BE2C (cell line): ENCODE results near the gene UBAC1.

ENCODE experiments used
- DNase-seq: peaks from one replicate; pipeline ENCODE4 v3.0.0-alpha.2; 2020
- H3K27me3 ChIP-seq: fragments of 250-450 bp; sonication (Bioruptor Pico); 2 replicates; pipeline ENCODE4 v1.5.1; 2020; ENCODE audit warnings: mild to moderate bottlenecking
- H3K36me3 ChIP-seq: fragments of 250-450 bp; sonication (Bioruptor Pico); 2 replicates; pipeline ENCODE4 v1.5.1; 2020; ENCODE audit warnings: mild to moderate bottlenecking
- H3K4me1 ChIP-seq: fragments of 250-450 bp; sonication (Bioruptor Pico); 2 replicates; pipeline ENCODE4 v1.5.1; 2020
- H3K4me3 ChIP-seq: 2 replicates; pipeline ENCODE4 v1.5.1; 2011; ENCODE audit warnings: low read depth, low read length
- H3K9me3 ChIP-seq: fragments of 250-450 bp; sonication (Bioruptor Pico); 2 replicates; pipeline ENCODE4 v1.5.1; 2020
- CTCF ChIP-seq: IDR thresholded peaks from 2 replicates; pipeline ENCODE4 v1.5.1; 2012; ENCODE audit warnings: mild to moderate bottlenecking, low read depth, low read length

The UBAC1 gene

GRCh38 chr9:135907006-135907430 is 54.2 kb downstream of the UBAC1 start:
- Histone ChIP-seq H3K9me3 (no peaks in the 10 kb centered on the region; the same call in 1 of the 2 replicates), H3K4me3 (peak overlapping the region; percentile 84), H3K36me3 (peaks cover 19% of the 10 kb centered on the region), H3K27me3 (no peaks in the 10 kb centered on the region), H3K4me1 (peaks cover 5% of the 10 kb centered on the region; the same call in 1 of the 2 replicates)
- no peak for DNase-seq
- TF ChIP-seq CTCF, result no peak

GRCh38 chr9:135906291-135907005 is 54.7 kb downstream of the UBAC1 start:
- no peak for DNase-seq
- H3K36me3 ChIP-seq, result peaks cover 15% of the 10 kb centered on the region
- H3K27me3 ChIP-seq, result no peaks in the 10 kb centered on the region
- no peak for TF ChIP-seq CTCF
- H3K4me3 ChIP-seq, result peak overlapping the region; percentile 84
- H3K4me1 ChIP-seq, result peaks cover 5% of the 10 kb centered on the region; the same call in 1 of the 2 replicates
- peaks cover under 1% of the 10 kb centered on the region for H3K9me3 ChIP-seq

- no peak for TF ChIP-seq CTCF
- no peak for DNase-seq
- no peaks in the 10 kb centered on the region for H3K27me3 ChIP-seq
- peak overlapping the region; percentile 84 for H3K4me3 ChIP-seq
- H3K4me1 ChIP-seq, result peaks cover 5% of the 10 kb centered on the region; the same call in 1 of the 2 replicates
- peaks cover 2% of the 10 kb centered on the region for H3K9me3 ChIP-seq
- H3K36me3 ChIP-seq, result peaks cover 11% of the 10 kb centered on the region; the same call in 1 of the 2 replicates
Observed at GRCh38 chr9:135905380-135906258, 55.6 kb downstream of the UBAC1 start.

- H3K4me3 ChIP-seq, result no peak overlapping the region
- peaks cover 5% of the 10 kb centered on the region; the same call in 1 of the 2 replicates for H3K4me1 ChIP-seq
- H3K9me3 ChIP-seq, result peaks cover 2% of the 10 kb centered on the region
- peaks cover 9% of the 10 kb centered on the region; the same call in 1 of the 2 replicates for H3K36me3 ChIP-seq
- TF ChIP-seq CTCF, result no peak
- H3K27me3 ChIP-seq, result no peaks in the 10 kb centered on the region
- DNase-seq, result no peak
Observed at GRCh38 chr9:135903786-135904520, 57.2 kb downstream of the UBAC1 start.

GRCh38 chr9:135903358-135903656 is 57.9 kb downstream of the UBAC1 start:
- Histone ChIP-seq H3K4me3 (no peak overlapping the region), H3K36me3 (peaks cover 9% of the 10 kb centered on the region; the same call in 1 of the 2 replicates), H3K9me3 (peaks cover 2% of the 10 kb centered on the region), H3K27me3 (no peaks in the 10 kb centered on the region), H3K4me1 (peaks cover 3% of the 10 kb centered on the region; the same call in 1 of the 2 replicates)
- no peak for TF ChIP-seq CTCF
- DNase-seq, result no peak
